ENCODE data around the gene CDC20B.

The CDC20B gene

GRCh38 chr5:55151923-55152842 is 20.8 kb downstream of the CDC20B start:
- no peaks in the 10 kb centered on the region for H3K36me3 ChIP-seq (ENCODE audit: control insufficient read depth, low read length)
- no peaks in the 10 kb centered on the region for H3K4me1 ChIP-seq (ENCODE audit: control insufficient read depth, low read length)
- H3K27ac ChIP-seq (ENCODE audit: low read depth, low read length), result no peak overlapping the region
- H3K27me3 ChIP-seq (ENCODE audit: control insufficient read depth, low read length), result peaks cover 7% of the 10 kb centered on the region; the same call in 1 of the 2 replicates
- no peaks in the 10 kb centered on the region for H3F3A ChIP-seq (ENCODE audit: control insufficient read depth, insufficient read depth)
- H3K9me2 ChIP-seq (replicated peaks; ENCODE audit: control insufficient read depth, low read length), result no peaks in the 10 kb centered on the region
- H3K9me3 ChIP-seq (ENCODE audit: control insufficient read depth, insufficient read depth, low read length), result no peaks in the 10 kb centered on the region
- TF ChIP-seq CTCF (IDR thresholded peaks at IDR 0.05; ENCODE audit: low read depth, low read length, poor library complexity, severe bottlenecking), result no peak
- no peak for TF ChIP-seq EZH2phosphoT487 (IDR thresholded peaks at IDR 0.05; ENCODE audit: borderline replicate concordance, low read length)
- H3K79me2 ChIP-seq (ENCODE audit: control insufficient read depth, low read length), result no peaks in the 10 kb centered on the region
- H3K4me2 ChIP-seq (ENCODE audit: low read length), result no peak overlapping the region
- no peaks in the 10 kb centered on the region for H4K20me1 ChIP-seq (ENCODE audit: control insufficient read depth, insufficient read depth, low read depth, low read length)
- H3K4me3 ChIP-seq (ENCODE audit: low read length), result no peak overlapping the region

- TF ChIP-seq CTCF (IDR thresholded peaks at IDR 0.05; ENCODE audit: low read depth, low read length, poor library complexity, severe bottlenecking), result no peak
- TF ChIP-seq EZH2phosphoT487 (IDR thresholded peaks at IDR 0.05; ENCODE audit: borderline replicate concordance, low read length), result no peak
- Histone ChIP-seq H3K36me3 (ENCODE audit: control insufficient read depth, low read length) (no peaks in the 10 kb centered on the region), H3K27ac (ENCODE audit: low read depth, low read length) (no peak overlapping the region), H3K27me3 (ENCODE audit: control insufficient read depth, low read length) (peaks cover 12% of the 10 kb centered on the region), H3K4me2 (ENCODE audit: low read length) (no peak overlapping the region), H3K4me3 (ENCODE audit: low read length) (no peak overlapping the region), H3F3A (ENCODE audit: control insufficient read depth, insufficient read depth) (no peaks in the 10 kb centered on the region), H3K4me1 (ENCODE audit: control insufficient read depth, low read length) (peaks cover 3% of the 10 kb centered on the region; the same call in 1 of the 2 replicates), H3K9me3 (ENCODE audit: control insufficient read depth, insufficient read depth, low read length) (no peaks in the 10 kb centered on the region), H3K79me2 (ENCODE audit: control insufficient read depth, low read length) (no peaks in the 10 kb centered on the region), H4K20me1 (ENCODE audit: control insufficient read depth, insufficient read depth, low read depth, low read length) (no peaks in the 10 kb centered on the region), H3K9me2 (replicated peaks; ENCODE audit: control insufficient read depth, low read length) (no peaks in the 10 kb centered on the region)
These were observed 23.6 kb downstream of the CDC20B start for GRCh38 chr5:55149308-55149795.

GRCh38 chr5:55146543-55147151 is 26.3 kb downstream of the CDC20B start:
- Histone ChIP-seq H3K4me1 (ENCODE audit: control insufficient read depth, low read length) (peaks cover 3% of the 10 kb centered on the region; the same call in 1 of the 2 replicates), H3K4me2 (ENCODE audit: low read length) (no peak overlapping the region; the same call in 1 of the 2 replicates), H3K4me3 (ENCODE audit: low read length) (no peak overlapping the region), H3K79me2 (ENCODE audit: control insufficient read depth, low read length) (no peaks in the 10 kb centered on the region), H3K9me2 (replicated peaks; ENCODE audit: control insufficient read depth, low read length) (no peaks in the 10 kb centered on the region), H3F3A (ENCODE audit: control insufficient read depth, insufficient read depth) (no peaks in the 10 kb centered on the region), H3K27ac (ENCODE audit: low read depth, low read length) (no peak overlapping the region), H3K27me3 (ENCODE audit: control insufficient read depth, low read length) (peaks cover 18% of the 10 kb centered on the region), H3K9me3 (ENCODE audit: control insufficient read depth, insufficient read depth, low read length) (no peaks in the 10 kb centered on the region), H3K36me3 (ENCODE audit: control insufficient read depth, low read length) (no peaks in the 10 kb centered on the region), H4K20me1 (ENCODE audit: control insufficient read depth, insufficient read depth, low read depth, low read length) (no peaks in the 10 kb centered on the region)
- TF ChIP-seq EZH2phosphoT487 (IDR thresholded peaks at IDR 0.05; ENCODE audit: borderline replicate concordance, low read length) (no peak), CTCF (IDR thresholded peaks at IDR 0.05; ENCODE audit: low read depth, low read length, poor library complexity, severe bottlenecking) (peak; percentile 89)

Data from DOHH2 (cell line).